Activated CD8-positive, alpha-beta memory T cell treated with anti-CD3 and anti-CD28 coated beads, Interleukin-2, amount 50 U/mL, for 24 hours (primary cell): ENCODE data around the gene MARCHF3.
A peak's percentile ranks its signal among the peaks of the same experiment; 100 is the strongest.
"Not testable (repeated sequence)": the region's sequence is repeated elsewhere in the genome, so short reads cannot be mapped to it uniquely, and the experiment has no call there.

Source experiments
- DNase-seq: peaks from one replicate; pipeline ENCODE4 v3.0.0-alpha.2; 2020; ENCODE audit errors: extremely low read depth

The MARCHF3 gene

GRCh38 chr5:127030259-127031146, at the start of gene MARCHF3:
Gene MARCHF3 (minus strand): TSS chr5:127030558. CDS start chr5:126918171, 112,387 bp downstream.
- DNase-seq, result peak; percentile 76

- DNase-seq, result no peak
Measured at GRCh38 chr5:127079994-127080491, 49.7 kb upstream of the MARCHF3 start.

GRCh38 chr5:127077366-127077765, 47.0 kb upstream of the MARCHF3 start:
- DNase-seq, result no peak

GRCh38 chr5:127076315-127077129, 46.2 kb upstream of the MARCHF3 start:
- DNase-seq, result no peak

- DNase-seq, result no peak
Measured at GRCh38 chr5:127074466-127074865, 44.1 kb upstream of the MARCHF3 start.

- peak; percentile 44 for DNase-seq
Measured at GRCh38 chr5:127072861-127073846, 42.8 kb upstream of the MARCHF3 start, which contains the start of gene C5orf63. Gene C5orf63 (minus strand): TSS chr5:127073502. CDS start chr5:127058995, 14,507 bp downstream.

- DNase-seq, result no peak
Measured at GRCh38 chr5:127070243-127070642, 39.9 kb upstream of the MARCHF3 start.

- DNase-seq, result no peak
Measured at GRCh38 chr5:127068493-127069214, 38.3 kb upstream of the MARCHF3 start.

GRCh38 chr5:127066721-127067120, 36.4 kb upstream of the MARCHF3 start:
- DNase-seq, result no peak

GRCh38 chr5:127064253-127064840, 34.0 kb upstream of the MARCHF3 start:
- no peak for DNase-seq

GRCh38 chr5:127063257-127063913, 33.0 kb upstream of the MARCHF3 start:
- no peak for DNase-seq

- DNase-seq, result no peak
Measured at GRCh38 chr5:127061956-127062355, 31.6 kb upstream of the MARCHF3 start.

GRCh38 chr5:127061537-127061936, 31.2 kb upstream of the MARCHF3 start:
- DNase-seq, result no peak

- no peak for DNase-seq
Measured at GRCh38 chr5:127060470-127060985, 30.2 kb upstream of the MARCHF3 start.

- DNase-seq, result no peak
Measured at GRCh38 chr5:127056896-127057295, 26.5 kb upstream of the MARCHF3 start.

- DNase-seq, result no peak
Measured at GRCh38 chr5:127055880-127056653, 25.7 kb upstream of the MARCHF3 start.

GRCh38 chr5:127053551-127053950, 23.2 kb upstream of the MARCHF3 start:
- DNase-seq, result not testable (repeated sequence)

GRCh38 chr5:127053049-127053448, 22.7 kb upstream of the MARCHF3 start:
- no peak for DNase-seq
